Fibroblast of lung (primary cell): ENCODE data around the gene WWC1. TPM values are rescaled to one million over a fixed set of nuclear protein-coding genes. Genes with fewer than 3 reads are reported as not detected.

Source experiments
- DNase-seq, 2 donors: peaks; one replicate each; pipeline versions ENCODE4 v3.0.0 to v3.0.0-alpha.2; 2010; ENCODE audit warnings: low read depth in 2 of 2
- H2AFZ ChIP-seq: 2 replicates; pipeline ENCODE4 v1.5.1; 2012; ENCODE audit warnings: low read length, control low read depth, inconsistent platforms
- H3K27ac ChIP-seq: 2 replicates; pipeline ENCODE4 v1.5.1; 2011; ENCODE audit warnings: low read length, control low read depth; ENCODE audit not compliant: insufficient read depth
- H3K27me3 ChIP-seq: 2 replicates; pipeline ENCODE4 v1.5.1; 2011; ENCODE audit warnings: mild to moderate bottlenecking, low read length; ENCODE audit not compliant: control insufficient read depth, insufficient read depth
- H3K36me3 ChIP-seq: 2 replicates; pipeline ENCODE4 v1.5.1; 2011; ENCODE audit warnings: low read length; ENCODE audit not compliant: control insufficient read depth, insufficient read depth
- H3K4me1 ChIP-seq: 2 replicates; pipeline ENCODE4 v1.5.1; 2011; ENCODE audit warnings: low read length; ENCODE audit not compliant: control insufficient read depth, insufficient read depth; ENCODE audit errors: extremely low read depth
- H3K4me2 ChIP-seq: 2 replicates; pipeline ENCODE4 v1.5.1; 2011; ENCODE audit warnings: low read length, control low read depth; ENCODE audit not compliant: insufficient read depth; ENCODE audit errors: extremely low read depth
- H3K4me3 ChIP-seq, 4 experiments: fragments of 200-600 bp in 1 of 4; sonication (generic) in 1 of 4; replicated peaks in 1 of 4; 2 replicates each; pipeline ENCODE4 v1.5.1; 2011 to 2016; ENCODE audit warnings: low read length in 4 of 4, low read depth in 3 of 4, mild to moderate bottlenecking in 3 of 4, control low read depth in 2 of 4, inconsistent platforms in 1 of 4, mixed read lengths in 1 of 4; ENCODE audit not compliant: insufficient read depth in 1 of 4; ENCODE audit errors: control extremely low read depth in 1 of 4
- H3K79me2 ChIP-seq: 2 replicates; pipeline ENCODE4 v1.5.1; 2012; ENCODE audit warnings: mild to moderate bottlenecking, low read length, inconsistent platforms; ENCODE audit not compliant: control insufficient read depth, insufficient read depth
- H3K9ac ChIP-seq: 2 replicates; pipeline ENCODE4 v1.5.1; 2011; ENCODE audit warnings: mild to moderate bottlenecking, low read length, control low read depth; ENCODE audit not compliant: insufficient read depth
- H3K9me3 ChIP-seq: 2 replicates; pipeline ENCODE4 v1.5.1; 2012; ENCODE audit warnings: low read depth, low read length; ENCODE audit not compliant: control insufficient read depth, insufficient read depth
- H4K20me1 ChIP-seq: 2 replicates; pipeline ENCODE4 v1.5.1; 2011; ENCODE audit warnings: low read length; ENCODE audit not compliant: control insufficient read depth, insufficient read depth; ENCODE audit errors: extremely low read depth
- CTCF ChIP-seq, 2 donors: IDR thresholded peaks in 1 of 2; conservative IDR thresholded peaks in 1 of 2; 1 replicate in 1 of 2; 2 replicates in 1 of 2; pipeline ENCODE4 v1.5.1; 2011 to 2012; ENCODE audit warnings: low read length in 2 of 2, control low read depth in 1 of 2, inconsistent platforms in 1 of 2, low read depth in 1 of 2, mild to moderate bottlenecking in 1 of 2
- EZH2 ChIP-seq: IDR thresholded peaks from 2 replicates; pipeline ENCODE4 v1.5.1; 2012; ENCODE audit warnings: low read length, control low read depth, mild to moderate bottlenecking; ENCODE audit errors: missing control alignments
- polyA plus RNA-seq, 2 donors: library from polyadenylated mRNA; depleted of rRNA in 1 of 2; stranded (reverse) in 1 of 2; unstranded in 1 of 2; fragments of >200 nt; gene quantifications; 2 replicates each; pipeline ENCODE4 v1.2.1, GENCODE V29; 2011 to 2012; ENCODE audit warnings: missing spikeins in 1 of 2
- total RNA-seq: library from RNA; depleted of rRNA; stranded (reverse); fragments of >200 nt; gene quantifications from 2 replicates; pipeline ENCODE4 v1.2.1, GENCODE V29; 2014

The WWC1 gene
- total and polyA plus RNA-seq, 2 donors (not counting 1 experiment from before 2014, with no cell fraction given) = 2.5 to 3.2 TPM

GRCh38 chr5:168328814-168329213 lies 37.4 kb downstream of the WWC1 start:
- peak overlapping the region; percentile 4 for H3K4me2 ChIP-seq

GRCh38 chr5:168329302-168329701 lies 37.9 kb downstream of the WWC1 start:
- Histone ChIP-seq H3K9me3 (no peaks in the 10 kb centered on the region), H3K36me3 (no peaks in the 10 kb centered on the region), H3K27ac (no peak overlapping the region), H2AFZ (no peak overlapping the region), H3K4me2 (no peak overlapping the region), H3K27me3 (no peaks in the 10 kb centered on the region), H4K20me1 (no peaks in the 10 kb centered on the region), H3K79me2 (no peaks in the 10 kb centered on the region), H3K4me3 (no peak overlapping the region), H3K4me1 (no peaks in the 10 kb centered on the region), H3K9ac (no peak overlapping the region)
- no peak for TF ChIP-seq CTCF (conservative IDR thresholded peaks at IDR 0.05 in 1 of 2, IDR thresholded peaks at IDR 0.05 in 1 of 2; ENCODE audit: low read depth in 1 of 2, low read length in 2 of 2)
- TF ChIP-seq EZH2 = no peak
- DNase-seq = no peak

More at GRCh38 chr5:168328814-168329213, 37.4 kb downstream of the WWC1 start:
- Histone ChIP-seq H3K79me2 (no peaks in the 10 kb centered on the region), H3K4me3 (no peak overlapping the region), H3K27ac (no peak overlapping the region), H4K20me1 (no peaks in the 10 kb centered on the region), H3K36me3 (no peaks in the 10 kb centered on the region), H3K9ac (no peak overlapping the region), H2AFZ (no peak overlapping the region), H3K27me3 (no peaks in the 10 kb centered on the region), H3K4me1 (no peaks in the 10 kb centered on the region), H3K9me3 (no peaks in the 10 kb centered on the region)
- peak in 1 of 2 donors; percentile 23 for DNase-seq
- TF ChIP-seq CTCF (conservative IDR thresholded peaks at IDR 0.05 in 1 of 2, IDR thresholded peaks at IDR 0.05 in 1 of 2; ENCODE audit: low read depth in 1 of 2, low read length in 2 of 2) (no peak), EZH2 (no peak)

- no peaks in the 10 kb centered on the region for H4K20me1 ChIP-seq
- H3K79me2 ChIP-seq = no peaks in the 10 kb centered on the region
- H3K4me3 ChIP-seq = no peak overlapping the region
- TF ChIP-seq EZH2 = no peak
- no peak for TF ChIP-seq CTCF (conservative IDR thresholded peaks at IDR 0.05 in 1 of 2, IDR thresholded peaks at IDR 0.05 in 1 of 2; ENCODE audit: low read depth in 1 of 2, low read length in 2 of 2)
- no peaks in the 10 kb centered on the region for H3K4me1 ChIP-seq
- H2AFZ ChIP-seq = no peak overlapping the region
- no peaks in the 10 kb centered on the region for H3K36me3 ChIP-seq
- H3K27me3 ChIP-seq = no peaks in the 10 kb centered on the region
- no peak for DNase-seq
- no peak overlapping the region for H3K4me2 ChIP-seq
- H3K27ac ChIP-seq = no peak overlapping the region
- no peak overlapping the region for H3K9ac ChIP-seq
- no peaks in the 10 kb centered on the region for H3K9me3 ChIP-seq
Observed at GRCh38 chr5:168332042-168332441, 40.6 kb downstream of the WWC1 start.
